Measurements from ENCODE around the gene CAPN7. TPM values are rescaled to one million over a fixed set of nuclear protein-coding genes. Genes with fewer than 3 reads are reported as not detected.

CAPN7 gene
- total and polyA plus RNA-seq, 10 donors: 10.8 to 72.3 (median 48.8) TPM

- no peaks in the 10 kb centered on the region for H3K9me3 ChIP-seq
- peak overlapping the region in 7 of 8 donors; percentile 46 to 88 (median 82) for H3K27ac ChIP-seq
- TF ChIP-seq CTCF (IDR thresholded peaks at IDR 0.05 in 8 of 11, conservative IDR thresholded peaks at IDR 0.05 in 3 of 11) (no peak), POLR2AphosphoS5 (IDR thresholded peaks at IDR 0.05) (peak in 1 of 3 donors; percentile 14), POLR2A (IDR thresholded peaks at IDR 0.05) (no peak)
- no peaks in the 10 kb centered on the region for H3K27me3 ChIP-seq (replicated peaks in 1 of 7)
- no peak for DNase-seq
- peaks cover 38 to 96% (median 76%) of the 10 kb centered on the region in 6 donors for H3K4me1 ChIP-seq
- WGBS, 5 donors: 46 to 75% (median 60%) methylated on average over 5 of the region's 5 CpGs
- peak overlapping the region in 1 of 8 donors; percentile 51 for H3K4me3 ChIP-seq
- intact Hi-C loops (cut with DNase I; ENCODE audit: low total_unique reads): loop anchor here (10.0 kb wide), 1 partner anchor 62 kb away; the partner anchor contains the start of gene SH3BP5
- peaks cover 0 to 15% (median 0%) of the 10 kb centered on the region in 6 donors for H3K36me3 ChIP-seq
Observed at GRCh38 chr3:15273227-15273626, 67.2 kb downstream of the CAPN7 start.

GRCh38 chr3:15276028-15276724 lies 70.1 kb downstream of the CAPN7 start:
- intact Hi-C loops (cut with DNase I; ENCODE audit: low total_unique reads): loop anchor here (10.0 kb wide), 1 partner anchor 59 kb away; the partner anchor contains the start of gene SH3BP5
- DNase-seq: no peak
- H3K36me3 ChIP-seq: no peaks in the 10 kb centered on the region
- H3K4me1 ChIP-seq: peaks cover 11 to 89% (median 65%) of the 10 kb centered on the region in 6 donors
- 85 to 95% (median 90%) methylated on average over 6 to 11 of the region's 11 CpGs for WGBS, 5 donors
- TF ChIP-seq CTCF (IDR thresholded peaks at IDR 0.05 in 8 of 11, conservative IDR thresholded peaks at IDR 0.05 in 3 of 11) (no peak), POLR2AphosphoS5 (IDR thresholded peaks at IDR 0.05) (no peak), POLR2A (IDR thresholded peaks at IDR 0.05) (no peak)
- H3K27ac ChIP-seq: peak overlapping the region in 1 of 8 donors; percentile 36
- no peak overlapping the region for H3K4me3 ChIP-seq
- no peaks in the 10 kb centered on the region for H3K27me3 ChIP-seq (replicated peaks in 1 of 7)
- no peaks in the 10 kb centered on the region for H3K9me3 ChIP-seq

GRCh38 chr3:15277861-15278500 lies 71.9 kb downstream of the CAPN7 start:
- Histone ChIP-seq H3K4me3 (no peak overlapping the region), H3K9me3 (no peaks in the 10 kb centered on the region), H3K36me3 (peaks cover 0 to 4% (median 0%) of the 10 kb centered on the region in 6 donors), H3K4me1 (peaks cover 0 to 89% (median 51%) of the 10 kb centered on the region in 6 donors), H3K27me3 (replicated peaks in 1 of 7) (no peaks in the 10 kb centered on the region), H3K27ac (no peak overlapping the region)
- 91 to 94% (median 91%) methylated on average over 13 of the region's 13 CpGs for WGBS, 5 donors
- intact Hi-C loops (cut with DNase I; ENCODE audit: low total_unique reads): loop anchor here (10.0 kb wide), 1 partner anchor 57 kb away; the partner anchor contains the start of gene SH3BP5
- DNase-seq: no peak
- TF ChIP-seq CTCF (IDR thresholded peaks at IDR 0.05 in 8 of 11, conservative IDR thresholded peaks at IDR 0.05 in 3 of 11): no peak
- TF ChIP-seq POLR2A (IDR thresholded peaks at IDR 0.05): no peak
- TF ChIP-seq POLR2AphosphoS5 (IDR thresholded peaks at IDR 0.05): no peak

- peaks cover 0 to 89% (median 52%) of the 10 kb centered on the region in 6 donors for H3K4me1 ChIP-seq
- no peaks in the 10 kb centered on the region for H3K27me3 ChIP-seq (replicated peaks in 1 of 7)
- no peaks in the 10 kb centered on the region for H3K9me3 ChIP-seq
- no peak overlapping the region for H3K4me3 ChIP-seq
- TF ChIP-seq POLR2A (IDR thresholded peaks at IDR 0.05) (no peak), CTCF (IDR thresholded peaks at IDR 0.05 in 8 of 11, conservative IDR thresholded peaks at IDR 0.05 in 3 of 11) (no peak), POLR2AphosphoS5 (IDR thresholded peaks at IDR 0.05) (no peak)
- intact Hi-C loops (cut with DNase I; ENCODE audit: low total_unique reads): loop anchor here (10.0 kb wide), 1 partner anchor 56 kb away; the partner anchor contains the start of gene SH3BP5
- peak overlapping the region in 1 of 8 donors; percentile 1 for H3K27ac ChIP-seq
- no peak for DNase-seq
- 63 to 76% (median 71%) methylated on average over 4 of the region's 4 CpGs for WGBS, 5 donors
- peaks cover 0 to 6% (median 0%) of the 10 kb centered on the region in 6 donors for H3K36me3 ChIP-seq
Observed at GRCh38 chr3:15279205-15279604, 73.2 kb downstream of the CAPN7 start.
